Measurements from ENCODE around the gene SPTY2D1.

DNA sequence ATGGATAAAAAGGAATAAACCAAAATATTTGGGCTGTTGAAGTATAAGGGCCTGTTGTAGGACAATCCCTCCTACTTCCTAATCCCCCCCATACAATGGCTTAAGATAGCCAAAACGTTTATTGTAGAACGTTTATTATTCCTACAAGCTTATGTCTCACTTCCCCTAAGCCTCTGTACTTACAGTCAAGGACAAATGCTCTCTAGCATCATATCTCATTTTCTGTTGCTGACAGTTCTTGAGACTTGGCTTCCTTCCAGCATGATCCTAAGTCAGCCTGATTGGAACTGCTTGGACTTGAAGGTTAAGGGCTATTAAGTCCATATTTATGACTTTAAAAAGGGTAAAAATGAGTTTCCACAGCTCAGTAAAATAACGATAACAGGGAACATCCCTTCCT is 25.8 kb downstream of the SPTY2D1 start:
- TF ChIP-seq, protein P1, sequence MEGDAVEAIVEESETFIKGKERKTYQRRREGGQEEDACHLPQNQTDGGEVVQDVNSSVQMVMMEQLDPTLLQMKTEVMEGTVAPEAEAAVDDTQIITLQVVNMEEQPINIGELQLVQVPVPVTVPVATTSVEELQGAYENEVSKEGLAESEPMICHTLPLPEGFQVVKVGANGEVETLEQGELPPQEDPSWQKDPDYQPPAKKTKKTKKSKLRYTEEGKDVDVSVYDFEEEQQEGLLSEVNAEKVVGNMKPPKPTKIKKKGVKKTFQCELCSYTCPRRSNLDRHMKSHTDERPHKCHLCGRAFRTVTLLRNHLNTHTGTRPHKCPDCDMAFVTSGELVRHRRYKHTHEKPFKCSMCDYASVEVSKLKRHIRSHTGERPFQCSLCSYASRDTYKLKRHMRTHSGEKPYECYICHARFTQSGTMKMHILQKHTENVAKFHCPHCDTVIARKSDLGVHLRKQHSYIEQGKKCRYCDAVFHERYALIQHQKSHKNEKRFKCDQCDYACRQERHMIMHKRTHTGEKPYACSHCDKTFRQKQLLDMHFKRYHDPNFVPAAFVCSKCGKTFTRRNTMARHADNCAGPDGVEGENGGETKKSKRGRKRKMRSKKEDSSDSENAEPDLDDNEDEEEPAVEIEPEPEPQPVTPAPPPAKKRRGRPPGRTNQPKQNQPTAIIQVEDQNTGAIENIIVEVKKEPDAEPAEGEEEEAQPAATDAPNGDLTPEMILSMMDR (conservative IDR thresholded peaks at IDR 0.05; ENCODE audit: low read length) = no peak
- no peak for TF ChIP-seq EZH2phosphoT487 (IDR thresholded peaks at IDR 0.05; ENCODE audit: borderline replicate concordance, low read depth, low read length)
